GM19193 (cell line): ENCODE measurements around the gene LDLRAD3.

Experiments used
- POLR2A ChIP-seq: IDR thresholded peaks from 4 replicates; pipeline ENCODE4 v1.6.1; 2011; ENCODE audit not compliant: insufficient read depth, insufficient read length; ENCODE audit errors: extremely low read depth

Gene LDLRAD3

DNA sequence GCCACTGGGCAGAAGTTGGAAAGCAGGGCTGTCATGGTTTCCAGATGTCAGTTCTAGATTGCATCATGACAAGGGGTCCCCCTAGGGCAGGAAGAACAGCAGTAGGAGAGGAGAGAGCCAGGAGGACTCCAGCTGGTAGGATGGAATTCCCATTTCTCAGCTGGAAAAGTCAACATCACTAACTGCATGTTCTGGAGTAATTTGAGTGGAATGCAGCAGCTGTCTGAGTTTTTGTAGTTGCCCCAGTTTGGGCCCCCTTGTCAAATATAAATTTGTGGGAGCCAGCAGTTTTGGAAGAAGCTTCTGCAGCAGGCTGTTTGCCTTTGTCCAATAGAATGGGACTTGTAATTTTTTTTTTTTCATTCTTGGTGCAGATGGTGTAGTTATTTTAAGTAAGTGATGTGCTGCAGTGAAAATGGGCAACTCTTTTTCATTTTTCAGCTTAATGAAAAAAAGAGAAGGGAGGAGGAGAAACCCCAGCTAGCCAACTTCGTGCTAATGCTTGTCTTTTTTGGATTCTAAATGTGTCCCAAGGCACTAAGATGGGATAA is 86.9 kb downstream of the LDLRAD3 start:
- no peak for TF ChIP-seq POLR2A

DNA sequence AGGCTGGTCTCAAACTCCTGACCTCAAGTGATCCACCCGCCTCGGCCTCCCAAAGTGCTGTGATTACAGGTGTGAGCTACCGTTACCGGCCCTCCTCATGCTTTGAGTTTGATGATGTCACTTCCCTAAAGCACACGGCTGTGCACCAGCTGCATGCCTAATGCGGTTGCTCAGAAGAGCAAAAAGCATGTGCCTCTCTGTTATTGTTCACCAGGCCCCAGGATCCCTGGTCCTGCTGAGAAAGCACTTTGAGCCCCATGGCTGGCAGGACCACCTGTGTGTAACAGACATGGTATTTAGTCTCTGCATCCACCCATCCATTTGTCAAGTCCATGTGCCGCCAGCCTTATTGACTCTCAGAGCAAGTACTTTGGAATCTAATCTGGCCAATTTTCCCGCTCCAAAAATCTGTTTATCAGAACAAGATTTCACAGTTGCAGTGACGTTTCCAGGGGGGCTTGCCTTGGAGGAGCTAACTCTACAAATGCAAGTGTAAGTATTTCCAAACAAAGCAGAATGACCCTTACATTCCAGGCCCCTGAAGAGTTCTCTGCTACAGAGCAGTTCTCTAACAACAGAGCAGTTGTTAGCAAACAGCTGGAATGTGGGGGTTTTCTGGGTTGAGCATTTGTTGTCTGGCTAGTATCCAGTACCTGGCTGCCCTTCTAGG is 89.4 kb downstream of the LDLRAD3 start:
- no peak for TF ChIP-seq POLR2A

DNA sequence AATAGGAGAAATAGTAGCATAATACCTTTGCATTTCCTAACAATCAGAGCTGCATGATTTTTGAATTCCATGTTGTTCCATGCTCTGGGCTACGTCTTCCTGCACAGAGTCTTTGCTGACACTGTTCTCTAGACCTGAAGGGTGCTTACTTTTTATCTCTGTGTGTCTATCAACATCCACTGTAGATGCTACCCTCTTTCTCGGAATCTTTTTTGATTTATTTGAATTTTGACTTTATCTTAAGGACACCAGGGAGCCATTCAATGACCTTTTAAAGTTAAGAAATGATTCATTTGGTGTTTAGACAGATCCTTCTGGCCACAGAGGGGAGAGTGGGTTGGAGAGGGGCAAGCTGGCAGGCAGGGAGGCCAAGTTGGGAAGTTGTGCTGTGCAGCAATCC is 90.1 kb downstream of the LDLRAD3 start:
- no peak for TF ChIP-seq POLR2A

DNA sequence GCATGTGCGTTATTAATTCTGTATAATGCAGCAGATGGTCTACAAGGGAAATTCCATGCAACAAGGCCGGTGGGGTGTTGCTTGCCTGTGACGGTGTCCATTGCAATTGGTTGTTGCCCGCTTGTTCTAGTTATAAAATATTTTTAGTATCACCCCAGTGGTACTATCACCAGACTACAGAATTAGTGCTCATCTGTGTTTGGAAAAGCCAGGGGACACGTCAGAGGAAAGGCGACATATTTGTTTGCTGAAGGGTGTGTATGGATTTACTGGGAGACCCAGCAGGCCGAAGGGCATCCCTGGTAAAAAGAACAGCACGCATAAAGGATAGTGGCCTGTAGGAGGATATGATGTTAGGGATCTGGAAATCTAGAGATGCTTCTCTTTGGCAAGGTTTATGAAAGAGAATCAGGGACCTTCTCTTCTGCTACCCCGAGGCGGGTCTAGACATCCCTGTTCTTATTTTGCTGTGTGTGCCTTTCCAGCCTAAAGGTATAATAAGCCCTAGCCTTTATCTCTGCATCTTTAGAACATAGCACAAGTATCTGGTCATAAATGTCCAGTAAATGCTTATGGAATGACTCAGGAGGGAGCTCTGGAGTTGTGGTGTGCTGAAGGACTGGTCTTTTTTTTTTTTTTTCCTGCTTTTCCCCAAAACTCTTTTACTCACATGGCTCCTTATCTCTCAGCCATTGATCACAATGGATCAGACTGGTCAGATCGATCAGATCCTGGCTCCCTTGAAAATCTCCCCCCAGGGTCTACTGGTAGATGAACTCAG is 90.9 kb downstream of the LDLRAD3 start:
- TF ChIP-seq POLR2A, result no peak

DNA sequence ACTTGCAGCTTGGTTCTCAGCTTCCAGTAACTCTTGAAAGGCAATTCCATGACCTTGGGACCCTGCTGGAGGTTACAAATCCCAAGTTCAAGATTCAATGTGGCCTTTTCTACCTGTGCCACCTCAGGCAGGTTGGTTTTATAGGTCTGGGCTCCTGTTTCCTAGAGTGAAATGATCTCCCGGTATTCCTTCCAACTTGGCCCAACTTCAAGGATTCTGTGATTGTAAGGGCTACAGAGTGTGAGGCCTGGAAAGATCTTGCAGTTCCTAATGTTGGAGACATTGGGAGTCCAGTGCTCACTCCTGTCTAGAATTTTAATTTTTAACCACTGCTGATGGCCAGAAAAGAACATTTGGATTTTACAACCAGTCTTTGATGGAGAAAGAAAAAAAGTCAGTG is 91.6 kb downstream of the LDLRAD3 start:
- no peak for TF ChIP-seq POLR2A

DNA sequence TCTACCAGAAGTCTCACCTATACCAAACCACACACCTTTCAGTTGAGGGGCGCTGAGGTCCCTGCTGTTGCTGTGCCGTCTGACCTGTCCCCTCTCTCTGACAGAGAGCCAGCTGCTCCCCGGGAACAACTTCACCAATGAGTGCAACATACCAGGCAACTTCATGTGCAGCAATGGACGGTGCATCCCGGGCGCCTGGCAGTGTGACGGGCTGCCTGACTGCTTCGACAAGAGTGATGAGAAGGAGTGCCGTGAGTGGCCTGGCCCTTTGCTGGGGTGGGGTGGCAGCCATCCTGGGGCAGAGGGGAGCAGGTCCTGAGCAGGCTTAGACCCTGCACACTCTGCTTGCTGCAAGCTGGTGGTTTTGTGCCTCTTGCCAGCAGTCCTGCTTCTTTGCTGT is 92.1 kb downstream of the LDLRAD3 start:
- TF ChIP-seq POLR2A, result no peak

DNA sequence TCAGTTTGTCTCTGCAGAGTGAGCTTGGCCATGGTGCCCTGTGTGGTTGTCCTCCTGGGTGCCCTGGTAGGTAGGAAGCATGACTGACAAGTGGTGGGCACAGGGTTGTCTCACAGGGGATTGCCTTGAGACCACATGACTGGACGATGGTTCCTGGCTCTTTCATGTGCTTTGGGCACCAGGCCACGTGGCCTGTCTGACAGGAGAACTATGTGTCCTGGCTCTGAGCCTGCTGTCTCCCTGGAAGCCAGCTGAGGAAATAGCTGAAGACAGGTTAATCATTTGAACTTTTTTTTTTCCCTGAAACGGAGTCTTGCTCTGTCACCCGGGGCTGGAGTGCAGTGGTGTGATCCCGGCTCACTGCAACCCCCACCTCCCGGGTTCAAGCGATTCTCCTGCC is 93.2 kb downstream of the LDLRAD3 start:
- no peak for TF ChIP-seq POLR2A

DNA sequence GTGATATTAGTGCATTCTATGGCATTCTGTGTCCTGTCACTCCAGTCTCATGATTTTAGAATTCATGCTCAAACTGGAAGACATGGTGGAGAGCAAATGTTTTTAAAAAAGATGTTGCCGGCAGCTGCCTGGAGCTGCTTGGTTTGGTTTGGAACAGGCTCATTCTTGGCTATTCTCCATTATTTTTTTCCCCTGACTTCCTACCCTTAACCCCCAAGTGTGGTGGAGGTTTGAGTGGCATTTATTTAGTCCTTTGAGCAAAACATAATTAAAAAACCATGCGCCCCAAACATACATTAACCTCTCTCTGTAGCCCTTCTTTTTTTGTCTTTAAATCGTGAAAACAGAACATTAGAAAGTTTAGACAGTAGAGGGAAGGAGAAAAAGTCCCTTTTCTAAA is 94.7 kb downstream of the LDLRAD3 start:
- TF ChIP-seq POLR2A, result no peak

DNA sequence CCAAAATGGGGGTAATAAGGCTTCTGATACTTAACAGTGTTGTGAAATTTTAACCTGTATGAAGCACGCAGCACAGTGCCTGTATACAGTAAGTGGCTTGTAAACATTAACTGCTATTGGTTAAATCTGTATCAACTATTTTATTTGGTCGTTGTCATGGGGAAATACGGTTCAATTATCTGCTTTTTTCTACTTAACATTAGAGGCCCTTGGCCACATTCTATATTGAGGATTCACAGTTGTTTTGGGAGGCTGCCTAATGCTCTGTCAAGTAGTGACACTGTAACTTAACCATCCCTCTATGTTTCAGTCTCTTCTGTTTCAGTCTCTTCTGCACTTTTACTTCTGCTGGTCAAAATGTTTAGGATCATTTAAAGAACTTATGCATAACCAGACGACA is 95.6 kb downstream of the LDLRAD3 start:
- TF ChIP-seq POLR2A, result no peak

DNA sequence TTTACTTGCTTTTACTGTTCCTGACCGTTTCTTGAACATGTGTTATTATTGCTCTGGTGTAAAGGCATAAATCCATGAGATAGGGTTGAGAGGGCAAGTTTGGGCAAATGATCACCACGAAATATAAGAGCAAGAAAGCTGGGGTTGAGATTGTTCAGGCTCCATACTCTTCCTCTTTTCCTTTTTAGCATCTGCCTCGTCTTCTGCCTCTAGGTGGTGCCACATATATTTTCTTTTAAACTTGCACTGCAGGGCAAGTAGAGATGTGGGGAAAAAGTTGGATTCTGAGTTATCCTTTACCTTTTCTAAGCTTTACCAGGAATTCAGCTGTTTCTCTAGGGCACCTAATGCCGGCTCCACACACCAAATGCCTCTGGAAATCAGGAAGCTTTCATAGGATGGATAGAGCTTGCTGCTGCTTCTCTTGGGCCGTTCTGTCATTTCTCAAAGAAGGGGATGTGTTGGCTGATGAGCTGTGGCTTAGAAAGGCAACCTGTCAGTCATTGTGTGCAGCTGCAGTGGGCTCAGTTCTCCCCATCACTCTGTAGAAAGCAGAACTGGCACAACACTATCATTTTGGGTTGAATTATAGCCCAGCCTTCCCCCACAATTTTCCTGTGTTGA is 98.2 kb downstream of the LDLRAD3 start:
- TF ChIP-seq POLR2A, result no peak

DNA sequence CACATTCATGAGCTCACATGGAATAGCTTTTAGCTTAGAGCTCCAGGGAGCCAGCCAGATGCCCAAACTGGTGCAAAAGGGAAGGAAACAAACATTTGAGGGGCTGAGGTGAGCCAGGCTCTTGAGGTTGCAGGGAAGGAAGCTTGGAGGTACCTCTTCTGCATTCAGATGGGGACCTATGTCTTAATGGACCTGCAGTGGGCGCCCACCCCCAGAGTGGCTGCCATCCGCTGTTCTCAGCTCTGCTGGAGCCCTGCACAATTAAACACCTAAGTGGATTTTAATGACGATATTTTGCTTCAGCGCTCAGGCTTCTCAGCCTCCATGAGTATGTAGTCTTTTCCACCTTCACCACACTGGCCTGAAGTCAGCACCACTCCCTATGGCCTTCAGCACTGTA is 100.8 kb downstream of the LDLRAD3 start:
- no peak for TF ChIP-seq POLR2A

DNA sequence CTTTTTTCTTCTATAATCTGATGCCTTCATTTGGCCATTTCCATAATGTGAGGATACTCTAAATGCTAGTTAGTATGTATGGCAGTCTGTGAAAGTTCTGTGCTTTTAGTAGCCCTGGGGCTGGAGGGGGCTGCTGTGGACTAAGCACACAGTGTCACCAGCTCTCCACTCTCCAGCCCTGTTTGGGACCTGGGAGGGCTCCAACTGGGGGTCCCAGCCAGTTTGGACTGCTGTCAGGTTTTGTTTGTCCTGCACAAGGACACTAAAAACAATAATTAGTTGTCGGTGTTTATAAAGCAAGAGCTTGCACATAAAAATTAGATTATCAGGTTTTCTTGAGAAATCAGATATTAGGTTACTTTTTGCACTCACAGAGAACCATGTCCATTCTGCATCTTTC is 103.1 kb downstream of the LDLRAD3 start:
- TF ChIP-seq POLR2A, result no peak

DNA sequence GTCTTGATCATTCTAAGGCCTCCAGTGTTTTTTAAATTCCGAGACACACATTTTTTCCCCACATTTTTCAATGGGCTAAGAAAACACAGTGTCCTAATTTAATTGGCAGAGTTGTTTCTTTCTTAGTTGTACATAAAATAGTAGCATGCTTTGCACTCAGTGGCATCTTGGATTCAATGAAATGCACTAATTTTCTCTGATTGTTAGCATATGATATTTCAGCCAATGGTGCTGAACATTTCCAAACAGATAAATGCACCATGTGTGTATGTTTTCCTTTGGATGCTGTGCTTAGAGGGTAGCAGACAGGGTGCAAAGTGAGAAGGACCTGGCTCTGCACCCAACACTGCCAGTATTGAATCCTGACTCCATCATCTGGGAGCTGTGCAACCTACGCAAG is 103.5 kb downstream of the LDLRAD3 start:
- no peak for TF ChIP-seq POLR2A

DNA sequence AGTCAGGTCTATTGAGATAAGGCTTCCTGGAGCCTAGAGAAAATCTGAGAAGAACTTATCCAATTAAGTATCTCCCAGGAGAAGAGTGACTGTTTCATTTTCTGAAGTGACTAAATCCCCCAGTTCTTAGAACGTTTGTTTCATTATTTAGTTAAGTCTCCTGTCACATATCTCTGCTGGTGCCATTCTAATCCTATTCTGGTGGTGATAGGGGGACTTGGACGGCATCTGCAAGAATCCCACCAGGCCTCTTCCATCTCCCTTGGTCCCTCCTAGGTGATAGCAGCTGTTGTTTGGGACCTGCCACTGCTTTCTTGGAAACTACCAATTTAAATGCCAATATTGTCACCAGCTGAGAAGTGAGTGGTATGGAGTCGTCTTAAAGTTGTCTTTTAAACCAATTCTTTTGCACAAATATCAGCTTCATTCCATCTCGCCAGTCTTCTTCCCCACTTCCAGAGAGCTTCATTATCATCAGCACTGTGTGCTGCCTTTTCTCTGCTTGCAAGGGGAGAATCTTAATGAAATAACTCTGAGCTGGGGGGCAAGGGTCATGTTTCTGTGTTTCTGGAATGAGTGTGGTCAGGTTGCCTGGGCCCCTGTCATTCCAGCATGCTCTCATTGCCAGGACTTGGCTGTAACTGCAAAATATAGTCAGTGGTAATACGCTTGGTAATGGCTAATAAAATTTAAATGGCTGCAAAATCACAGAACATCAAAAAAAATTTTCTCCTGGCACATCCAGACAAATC is 104.8 kb downstream of the LDLRAD3 start:
- no peak for TF ChIP-seq POLR2A
